ENCODE results near the gene HIPK1. TPM values are rescaled to one million over a fixed set of nuclear protein-coding genes. Genes with fewer than 3 reads are reported as not detected.

HIPK1 gene
- total and polyA plus RNA-seq, 2 of the 13 experiments (the other 11 are each of a cell fraction or from before 2014, with no cell fraction given): 20.8 to 33.4 TPM

DNA sequence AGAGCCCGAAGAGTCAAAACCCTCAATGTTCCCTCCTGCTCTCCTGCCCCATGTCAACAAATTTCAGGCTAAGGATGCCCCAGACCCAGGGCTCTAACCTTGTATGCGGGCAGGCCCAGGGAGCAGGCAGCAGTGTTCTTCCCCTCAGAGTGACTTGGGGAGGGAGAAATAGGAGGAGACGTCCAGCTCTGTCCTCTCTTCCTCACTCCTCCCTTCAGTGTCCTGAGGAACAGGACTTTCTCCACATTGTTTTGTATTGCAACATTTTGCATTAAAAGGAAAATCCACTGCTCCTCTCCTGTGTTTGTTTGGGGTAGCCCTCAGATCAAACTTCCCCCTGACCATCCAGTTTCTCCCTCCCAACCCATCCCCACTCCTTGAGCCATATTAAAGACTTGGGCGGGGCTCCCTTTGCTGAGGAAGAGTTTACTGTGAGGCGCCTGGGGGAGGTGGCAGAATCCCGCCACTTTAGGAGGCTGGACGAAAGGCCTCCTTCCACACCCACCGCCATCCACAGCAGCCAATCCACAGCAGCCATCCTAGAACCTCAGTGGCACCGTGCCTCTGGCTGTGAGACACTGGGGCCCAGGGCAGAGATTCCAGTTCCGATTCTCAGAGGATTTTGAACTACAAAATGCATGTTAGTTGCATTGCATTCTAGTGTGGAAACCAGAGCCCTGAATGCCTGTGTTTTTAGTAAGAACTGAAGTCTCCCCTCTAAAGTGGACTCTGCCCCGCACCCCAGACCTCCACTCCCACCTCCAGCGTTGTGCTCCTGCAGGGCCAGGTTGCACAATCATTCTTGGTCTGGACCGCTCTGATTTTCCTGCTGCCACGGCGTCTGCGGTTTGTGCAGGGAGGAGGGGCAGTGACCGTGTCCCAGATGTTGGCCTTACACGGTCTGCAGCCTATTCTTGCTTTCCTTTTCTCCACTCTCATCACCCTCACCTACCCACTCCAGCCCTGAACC lies 53.1 kb downstream of the HIPK1 start (continued):
- TF ChIP-seq, protein P1, sequence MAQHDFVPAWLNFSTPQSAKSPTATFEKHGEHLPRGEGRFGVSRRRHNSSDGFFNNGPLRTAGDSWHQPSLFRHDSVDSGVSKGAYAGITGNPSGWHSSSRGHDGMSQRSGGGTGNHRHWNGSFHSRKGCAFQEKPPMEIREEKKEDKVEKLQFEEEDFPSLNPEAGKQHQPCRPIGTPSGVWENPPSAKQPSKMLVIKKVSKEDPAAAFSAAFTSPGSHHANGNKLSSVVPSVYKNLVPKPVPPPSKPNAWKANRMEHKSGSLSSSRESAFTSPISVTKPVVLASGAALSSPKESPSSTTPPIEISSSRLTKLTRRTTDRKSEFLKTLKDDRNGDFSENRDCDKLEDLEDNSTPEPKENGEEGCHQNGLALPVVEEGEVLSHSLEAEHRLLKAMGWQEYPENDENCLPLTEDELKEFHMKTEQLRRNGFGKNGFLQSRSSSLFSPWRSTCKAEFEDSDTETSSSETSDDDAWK (CRISPR knock-in tag; IDR thresholded peaks at IDR 0.05): no peak
- TF ChIP-seq ZNF572 (CRISPR knock-in tag; IDR thresholded peaks at IDR 0.05): no peak
- no peak for TF ChIP-seq GATA4 (IDR thresholded peaks at IDR 0.05; ENCODE audit: borderline replicate concordance, low read depth)
- TF ChIP-seq LCORL (IDR thresholded peaks at IDR 0.05): no peak
- TF ChIP-seq LCORL (CRISPR knock-in tag; IDR thresholded peaks at IDR 0.05): peak; percentile 73
- no peak for TF ChIP-seq ZNF510 (CRISPR knock-in tag; IDR thresholded peaks at IDR 0.05; ENCODE audit: low read depth)
- TF ChIP-seq, protein P2, sequence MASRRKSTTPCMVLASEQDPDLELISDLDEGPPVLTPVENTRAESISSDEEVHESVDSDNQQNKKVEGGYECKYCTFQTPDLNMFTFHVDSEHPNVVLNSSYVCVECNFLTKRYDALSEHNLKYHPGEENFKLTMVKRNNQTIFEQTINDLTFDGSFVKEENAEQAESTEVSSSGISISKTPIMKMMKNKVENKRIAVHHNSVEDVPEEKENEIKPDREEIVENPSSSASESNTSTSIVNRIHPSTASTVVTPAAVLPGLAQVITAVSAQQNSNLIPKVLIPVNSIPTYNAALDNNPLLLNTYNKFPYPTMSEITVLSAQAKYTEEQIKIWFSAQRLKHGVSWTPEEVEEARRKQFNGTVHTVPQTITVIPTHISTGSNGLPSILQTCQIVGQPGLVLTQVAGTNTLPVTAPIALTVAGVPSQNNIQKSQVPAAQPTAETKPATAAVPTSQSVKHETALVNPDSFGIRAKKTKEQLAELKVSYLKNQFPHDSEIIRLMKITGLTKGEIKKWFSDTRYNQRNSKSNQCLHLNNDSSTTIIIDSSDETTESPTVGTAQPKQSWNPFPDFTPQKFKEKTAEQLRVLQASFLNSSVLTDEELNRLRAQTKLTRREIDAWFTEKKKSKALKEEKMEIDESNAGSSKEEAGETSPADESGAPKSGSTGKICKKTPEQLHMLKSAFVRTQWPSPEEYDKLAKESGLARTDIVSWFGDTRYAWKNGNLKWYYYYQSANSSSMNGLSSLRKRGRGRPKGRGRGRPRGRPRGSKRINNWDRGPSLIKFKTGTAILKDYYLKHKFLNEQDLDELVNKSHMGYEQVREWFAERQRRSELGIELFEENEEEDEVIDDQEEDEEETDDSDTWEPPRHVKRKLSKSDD (CRISPR knock-in tag; IDR thresholded peaks at IDR 0.05; ENCODE audit: low read depth): no peak
- TF ChIP-seq SPEN (CRISPR knock-in tag; IDR thresholded peaks at IDR 0.05; ENCODE audit: low read depth): no peak
- no peak for TF ChIP-seq ZNF772 (CRISPR knock-in tag; IDR thresholded peaks at IDR 0.05)
- no peak for TF ChIP-seq ZNF12 (CRISPR knock-in tag; IDR thresholded peaks at IDR 0.05)
- TF ChIP-seq, protein P3, sequence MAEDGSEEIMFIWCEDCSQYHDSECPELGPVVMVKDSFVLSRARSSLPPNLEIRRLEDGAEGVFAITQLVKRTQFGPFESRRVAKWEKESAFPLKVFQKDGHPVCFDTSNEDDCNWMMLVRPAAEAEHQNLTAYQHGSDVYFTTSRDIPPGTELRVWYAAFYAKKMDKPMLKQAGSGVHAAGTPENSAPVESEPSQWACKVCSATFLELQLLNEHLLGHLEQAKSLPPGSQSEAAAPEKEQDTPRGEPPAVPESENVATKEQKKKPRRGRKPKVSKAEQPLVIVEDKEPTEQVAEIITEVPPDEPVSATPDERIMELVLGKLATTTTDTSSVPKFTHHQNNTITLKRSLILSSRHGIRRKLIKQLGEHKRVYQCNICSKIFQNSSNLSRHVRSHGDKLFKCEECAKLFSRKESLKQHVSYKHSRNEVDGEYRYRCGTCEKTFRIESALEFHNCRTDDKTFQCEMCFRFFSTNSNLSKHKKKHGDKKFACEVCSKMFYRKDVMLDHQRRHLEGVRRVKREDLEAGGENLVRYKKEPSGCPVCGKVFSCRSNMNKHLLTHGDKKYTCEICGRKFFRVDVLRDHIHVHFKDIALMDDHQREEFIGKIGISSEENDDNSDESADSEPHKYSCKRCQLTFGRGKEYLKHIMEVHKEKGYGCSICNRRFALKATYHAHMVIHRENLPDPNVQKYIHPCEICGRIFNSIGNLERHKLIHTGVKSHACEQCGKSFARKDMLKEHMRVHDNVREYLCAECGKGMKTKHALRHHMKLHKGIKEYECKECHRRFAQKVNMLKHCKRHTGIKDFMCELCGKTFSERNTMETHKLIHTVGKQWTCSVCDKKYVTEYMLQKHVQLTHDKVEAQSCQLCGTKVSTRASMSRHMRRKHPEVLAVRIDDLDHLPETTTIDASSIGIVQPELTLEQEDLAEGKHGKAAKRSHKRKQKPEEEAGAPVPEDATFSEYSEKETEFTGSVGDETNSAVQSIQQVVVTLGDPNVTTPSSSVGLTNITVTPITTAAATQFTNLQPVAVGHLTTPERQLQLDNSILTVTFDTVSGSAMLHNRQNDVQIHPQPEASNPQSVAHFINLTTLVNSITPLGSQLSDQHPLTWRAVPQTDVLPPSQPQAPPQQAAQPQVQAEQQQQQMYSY (CRISPR knock-in tag; IDR thresholded peaks at IDR 0.05): no peak
- no peak for TF ChIP-seq SP2 (CRISPR knock-in tag; IDR thresholded peaks at IDR 0.05)
- TF ChIP-seq ZNF713 (CRISPR knock-in tag; IDR thresholded peaks at IDR 0.05): no peak
- TF ChIP-seq ZNF615 (CRISPR knock-in tag; IDR thresholded peaks at IDR 0.05; ENCODE audit: borderline replicate concordance): no peak
- no peak for TF ChIP-seq ZNF20 (CRISPR knock-in tag; IDR thresholded peaks at IDR 0.05)
- TF ChIP-seq ZFP90 (CRISPR knock-in tag; IDR thresholded peaks at IDR 0.05; ENCODE audit: borderline replicate concordance): no peak
- TF ChIP-seq, protein P4, sequence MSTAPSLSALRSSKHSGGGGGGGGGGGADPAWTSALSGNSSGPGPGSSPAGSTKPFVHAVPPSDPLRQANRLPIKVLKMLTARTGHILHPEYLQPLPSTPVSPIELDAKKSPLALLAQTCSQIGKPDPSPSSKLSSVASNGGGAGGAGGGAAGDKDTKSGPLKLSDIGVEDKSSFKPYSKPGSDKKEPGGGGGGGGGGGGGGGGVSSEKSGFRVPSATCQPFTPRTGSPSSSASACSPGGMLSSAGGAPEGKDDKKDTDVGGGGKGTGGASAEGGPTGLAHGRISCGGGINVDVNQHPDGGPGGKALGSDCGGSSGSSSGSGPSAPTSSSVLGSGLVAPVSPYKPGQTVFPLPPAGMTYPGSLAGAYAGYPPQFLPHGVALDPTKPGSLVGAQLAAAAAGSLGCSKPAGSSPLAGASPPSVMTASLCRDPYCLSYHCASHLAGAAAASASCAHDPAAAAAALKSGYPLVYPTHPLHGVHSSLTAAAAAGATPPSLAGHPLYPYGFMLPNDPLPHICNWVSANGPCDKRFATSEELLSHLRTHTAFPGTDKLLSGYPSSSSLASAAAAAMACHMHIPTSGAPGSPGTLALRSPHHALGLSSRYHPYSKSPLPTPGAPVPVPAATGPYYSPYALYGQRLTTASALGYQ (CRISPR knock-in tag; IDR thresholded peaks at IDR 0.05): no peak
- no peak for TF ChIP-seq SMC3 (IDR thresholded peaks at IDR 0.05; ENCODE audit: low read length)
- no peak for TF ChIP-seq ZNF891 (CRISPR knock-in tag; IDR thresholded peaks at IDR 0.05)
- no peak for TF ChIP-seq ZSCAN22 (CRISPR knock-in tag; IDR thresholded peaks at IDR 0.05)
- no peak for TF ChIP-seq ZFP36L1 (CRISPR knock-in tag; IDR thresholded peaks at IDR 0.05)
